GM19455 (cell line): ENCODE measurements around the gene TPI1.

Source experiments
- ATAC-seq: cut with Tn5 transposase; IDR thresholded peaks from one replicate; pipeline ENCODE4 v1.9.1; 2021; ENCODE audit not compliant: unreplicated experiment

Gene TPI1

GRCh38 chr12:6916426-6917200 is 49.3 kb downstream of the TPI1 start:
- ATAC-seq, result no peak

- no peak for ATAC-seq
These were observed 50.3 kb downstream of the TPI1 start for GRCh38 chr12:6917491-6918231.

GRCh38 chr12:6919588-6919987 is 52.3 kb downstream of the TPI1 start:
- no peak for ATAC-seq
